Measurements from ENCODE around the gene ING1. TPM values are rescaled to one million over a fixed set of nuclear protein-coding genes. Genes with fewer than 3 reads are reported as not detected.
A peak's percentile ranks its signal among the peaks of the same experiment; 100 is the strongest.
"Not testable (repeated sequence)": the region's sequence is repeated elsewhere in the genome, so short reads cannot be mapped to it uniquely, and the experiment has no call there.

Gene ING1
- total and polyA plus RNA-seq, 10 donors, result 10.5 to 32.4 (median 21.1) TPM

- no peaks in the 10 kb centered on the region for H3K9me3 ChIP-seq
- intact Hi-C loops (cut with DNase I; ENCODE audit: low total_unique reads), result no loop called here
- DNase-seq, result peak; percentile 68
- H3K27ac ChIP-seq, result peak overlapping the region in 4 of 8 donors; percentile 58 to 74 (median 70)
- 65 to 87% (median 77%) methylated on average over 10 to 15 of the region's 15 CpGs for WGBS, 5 donors
- no peak overlapping the region for H3K4me3 ChIP-seq
- no peaks in the 10 kb centered on the region for H3K27me3 ChIP-seq (replicated peaks in 1 of 7)
- TF ChIP-seq POLR2AphosphoS5 (IDR thresholded peaks at IDR 0.05) (no peak), POLR2A (IDR thresholded peaks at IDR 0.05) (no peak), CTCF (IDR thresholded peaks at IDR 0.05 in 8 of 11, conservative IDR thresholded peaks at IDR 0.05 in 3 of 11) (no peak)
- peaks cover 5 to 80% (median 44%) of the 10 kb centered on the region in 6 donors for H3K4me1 ChIP-seq
- H3K36me3 ChIP-seq, result peaks cover 0 to 92% (median 52%) of the 10 kb centered on the region in 6 donors
Observed at GRCh38 chr13:110699148-110700145, 14.1 kb upstream of the ING1 start.

- Histone ChIP-seq H3K27me3 (replicated peaks in 1 of 7) (no peaks in the 10 kb centered on the region), H3K36me3 (peaks cover 0 to 84% (median 49%) of the 10 kb centered on the region in 6 donors), H3K4me3 (no peak overlapping the region), H3K9me3 (no peaks in the 10 kb centered on the region), H3K27ac (peak overlapping the region in 2 of 8 donors; percentile 58 to 69), H3K4me1 (peaks cover 13 to 87% (median 51%) of the 10 kb centered on the region in 6 donors)
- WGBS, 5 donors, result 90 to 95% (median 94%) methylated on average over 14 of the region's 14 CpGs
- peak; percentile 53 for DNase-seq
- intact Hi-C loops (cut with DNase I; ENCODE audit: low total_unique reads), result no loop called here
- TF ChIP-seq POLR2A (IDR thresholded peaks at IDR 0.05) (no peak), CTCF (IDR thresholded peaks at IDR 0.05 in 8 of 11, conservative IDR thresholded peaks at IDR 0.05 in 3 of 11) (no peak), POLR2AphosphoS5 (IDR thresholded peaks at IDR 0.05) (no peak)
Observed at GRCh38 chr13:110700186-110700585, 13.3 kb upstream of the ING1 start.

DNA sequence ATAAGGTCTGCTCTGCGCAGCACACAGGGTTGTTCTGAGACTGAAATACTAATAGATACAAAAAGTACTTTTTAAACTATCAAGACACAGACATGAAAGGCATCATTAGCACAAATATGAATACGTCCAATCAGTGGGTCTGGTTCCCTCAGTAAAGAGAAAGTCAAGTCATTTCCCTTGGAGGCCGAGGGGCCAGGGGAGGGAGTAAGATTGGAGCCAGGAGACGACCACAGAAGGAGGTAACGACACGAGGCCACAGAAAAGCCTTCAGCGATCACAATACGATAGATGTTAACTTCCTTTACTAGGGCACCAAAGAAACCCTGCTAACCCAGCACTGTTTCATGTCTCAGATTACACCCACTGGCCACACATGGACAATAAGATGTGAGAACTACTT lies 12.9 kb upstream of the ING1 start:
- TF ChIP-seq CTCF (IDR thresholded peaks at IDR 0.05 in 8 of 11, conservative IDR thresholded peaks at IDR 0.05 in 3 of 11) (no peak), POLR2A (IDR thresholded peaks at IDR 0.05) (no peak), POLR2AphosphoS5 (IDR thresholded peaks at IDR 0.05) (no peak)
- intact Hi-C loops (cut with DNase I; ENCODE audit: low total_unique reads), result no loop called here
- Histone ChIP-seq H3K27ac (no peak overlapping the region), H3K9me3 (no peaks in the 10 kb centered on the region), H3K27me3 (replicated peaks in 1 of 7) (no peaks in the 10 kb centered on the region), H3K4me1 (peaks cover 14 to 92% (median 55%) of the 10 kb centered on the region in 6 donors), H3K4me3 (no peak overlapping the region), H3K36me3 (peaks cover 0 to 80% (median 49%) of the 10 kb centered on the region in 6 donors)
- peak; percentile 16 for DNase-seq
- WGBS, 5 donors, result 58 to 79% (median 67%) methylated on average over 8 of the region's 8 CpGs

- Histone ChIP-seq H3K4me1 (peaks cover 14 to 92% (median 56%) of the 10 kb centered on the region in 6 donors), H3K36me3 (peaks cover 0 to 76% (median 49%) of the 10 kb centered on the region in 6 donors)
- H3K27ac ChIP-seq; intact Hi-C loops (cut with DNase I; ENCODE audit: low total_unique reads); H3K27me3 ChIP-seq (replicated peaks in 1 of 7); H3K9me3 ChIP-seq; H3K4me3 ChIP-seq: not testable (repeated sequence)
- peak; percentile 63 for DNase-seq
- 95 to 98% (median 97%) methylated on average over 7 of the region's 7 CpGs for WGBS, 5 donors
Observed at GRCh38 chr13:110701061-110701460, 12.4 kb upstream of the ING1 start.

Data from spleen (tissue), 11 donors.